GM19463 (cell line): Measurements from ENCODE around the gene CFTR.
"Not testable (repeated sequence)": the region's sequence is repeated elsewhere in the genome, so short reads cannot be mapped to it uniquely, and the experiment has no call there.

Source experiments
- ATAC-seq: cut with Tn5 transposase; IDR thresholded peaks from one replicate; pipeline ENCODE4 v1.9.1; 2021; ENCODE audit warnings: mild to moderate bottlenecking, moderate library complexity; ENCODE audit not compliant: unreplicated experiment

The CFTR gene

DNA sequence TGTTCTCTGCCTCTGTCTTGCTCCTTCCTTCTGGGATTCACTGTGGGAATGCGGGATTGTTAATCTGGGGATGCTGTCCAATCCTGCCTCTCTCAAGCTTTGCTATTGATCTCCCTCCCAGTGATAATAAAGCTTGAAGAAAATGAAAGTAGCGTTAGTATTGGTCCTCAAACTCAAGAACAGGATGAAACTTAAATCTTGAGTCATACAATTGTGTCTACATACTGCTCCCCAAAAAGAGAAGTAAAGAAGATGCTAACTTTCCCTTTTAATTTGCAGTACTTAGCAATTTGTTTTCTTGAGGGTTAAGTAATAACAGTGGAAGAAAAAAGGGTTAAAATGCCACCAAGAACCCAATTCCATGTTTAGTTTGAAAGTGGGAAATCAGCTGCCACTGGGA lies 13.6 kb downstream of the CFTR start:
- ATAC-seq: no peak

DNA sequence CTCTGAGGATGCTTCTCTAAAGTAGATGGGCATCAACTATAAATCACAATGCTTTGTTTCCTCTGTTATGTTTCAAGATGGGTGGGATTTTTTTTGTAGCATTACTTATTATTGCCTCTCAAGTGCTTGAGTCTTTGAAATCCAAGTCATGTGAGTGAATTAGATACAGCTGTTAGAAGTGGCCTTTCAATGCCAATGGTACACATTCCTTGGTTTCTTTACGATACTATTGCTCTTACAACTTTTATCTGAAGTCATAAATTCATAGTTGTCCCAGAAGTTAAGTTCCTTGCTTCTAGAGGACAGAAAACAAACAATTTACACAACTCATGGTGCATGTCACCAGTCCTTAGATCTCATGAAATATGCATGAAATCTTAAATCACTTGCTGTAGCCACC lies 15.5 kb downstream of the CFTR start:
- no peak for ATAC-seq

DNA sequence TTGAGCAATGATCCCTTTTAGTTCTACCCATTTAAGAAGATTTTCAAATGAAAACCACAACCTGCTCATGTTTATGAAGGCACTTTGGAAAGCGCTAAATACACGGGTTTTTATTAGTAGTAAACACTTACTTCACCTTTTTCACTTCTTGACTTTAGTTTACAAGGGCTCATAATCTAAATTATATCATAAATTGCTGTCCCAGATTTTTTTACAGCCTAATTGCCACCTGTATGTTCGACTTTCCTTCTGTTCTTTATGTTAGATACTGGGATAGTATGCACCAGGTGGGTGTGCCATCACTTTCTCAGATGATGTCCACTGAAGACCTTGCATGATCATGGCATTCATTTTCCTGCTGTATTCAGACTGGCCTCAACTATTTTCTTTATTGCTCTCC lies 22.5 kb downstream of the CFTR start:
- ATAC-seq: no peak

DNA sequence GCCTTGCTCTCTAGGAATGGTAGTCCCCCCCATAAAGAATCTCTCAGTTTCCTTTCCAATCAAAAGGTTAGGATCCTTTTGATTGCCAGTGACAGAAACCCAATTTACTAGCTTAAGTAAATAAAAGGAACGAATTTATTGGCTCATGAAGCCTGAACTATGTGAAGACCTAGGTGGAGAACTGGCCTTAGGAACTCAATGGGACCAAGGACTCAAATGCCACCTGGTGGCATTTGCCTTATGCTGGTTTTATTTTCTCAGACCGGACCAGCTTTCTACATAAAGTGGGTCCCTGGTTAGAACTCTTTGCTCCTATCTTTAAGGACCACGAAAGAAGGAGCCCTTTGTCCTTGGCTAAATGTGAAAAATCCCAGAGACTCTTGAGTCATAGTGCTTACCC lies 25.4 kb downstream of the CFTR start:
- ATAC-seq: no peak

DNA sequence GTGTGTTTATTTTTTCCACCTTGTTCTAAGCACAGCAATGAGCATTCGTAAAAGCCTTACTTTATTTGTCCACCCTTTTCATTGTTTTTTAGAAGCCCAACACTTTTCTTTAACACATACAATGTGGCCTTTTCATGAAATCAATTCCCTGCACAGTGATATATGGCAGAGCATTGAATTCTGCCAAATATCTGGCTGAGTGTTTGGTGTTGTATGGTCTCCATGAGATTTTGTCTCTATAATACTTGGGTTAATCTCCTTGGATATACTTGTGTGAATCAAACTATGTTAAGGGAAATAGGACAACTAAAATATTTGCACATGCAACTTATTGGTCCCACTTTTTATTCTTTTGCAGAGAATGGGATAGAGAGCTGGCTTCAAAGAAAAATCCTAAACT lies 28.9 kb downstream of the CFTR start:
- ATAC-seq: no peak

DNA sequence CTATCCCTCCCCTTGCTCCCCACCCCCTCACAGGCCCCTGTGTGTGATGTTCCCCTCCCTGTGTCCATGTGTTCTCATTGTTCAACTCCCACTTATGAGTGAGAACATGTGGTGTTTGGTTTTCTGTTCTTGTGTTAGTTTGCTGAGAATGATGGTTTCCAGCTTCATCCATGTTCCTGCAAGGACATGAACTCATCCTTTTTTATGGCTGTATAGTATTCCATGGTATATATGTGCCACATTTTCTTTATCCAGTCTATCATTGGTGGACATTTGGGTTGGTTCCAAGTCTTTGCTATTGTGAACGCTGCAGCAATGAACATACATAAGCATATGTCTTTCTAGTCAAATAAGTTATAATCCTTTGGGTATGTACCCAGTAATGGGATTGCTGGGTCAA lies 37.4 kb downstream of the CFTR start:
- ATAC-seq: not testable (repeated sequence)

DNA sequence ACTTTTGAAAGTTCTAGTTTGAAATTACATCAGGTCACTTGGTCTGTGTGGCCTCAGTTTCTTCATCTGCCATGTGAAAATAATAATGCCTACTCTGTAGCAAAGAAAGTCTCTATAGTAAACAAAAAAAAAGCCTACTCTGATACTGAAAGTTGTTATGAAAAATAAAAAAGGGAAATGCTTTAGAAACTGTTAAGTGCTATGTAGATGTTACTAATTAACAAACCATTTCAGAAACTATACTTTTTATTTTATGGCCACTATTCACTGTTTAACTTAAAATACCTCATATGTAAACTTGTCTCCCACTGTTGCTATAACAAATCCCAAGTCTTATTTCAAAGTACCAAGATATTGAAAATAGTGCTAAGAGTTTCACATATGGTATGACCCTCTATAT lies 50.6 kb downstream of the CFTR start:
- ATAC-seq: no peak

DNA sequence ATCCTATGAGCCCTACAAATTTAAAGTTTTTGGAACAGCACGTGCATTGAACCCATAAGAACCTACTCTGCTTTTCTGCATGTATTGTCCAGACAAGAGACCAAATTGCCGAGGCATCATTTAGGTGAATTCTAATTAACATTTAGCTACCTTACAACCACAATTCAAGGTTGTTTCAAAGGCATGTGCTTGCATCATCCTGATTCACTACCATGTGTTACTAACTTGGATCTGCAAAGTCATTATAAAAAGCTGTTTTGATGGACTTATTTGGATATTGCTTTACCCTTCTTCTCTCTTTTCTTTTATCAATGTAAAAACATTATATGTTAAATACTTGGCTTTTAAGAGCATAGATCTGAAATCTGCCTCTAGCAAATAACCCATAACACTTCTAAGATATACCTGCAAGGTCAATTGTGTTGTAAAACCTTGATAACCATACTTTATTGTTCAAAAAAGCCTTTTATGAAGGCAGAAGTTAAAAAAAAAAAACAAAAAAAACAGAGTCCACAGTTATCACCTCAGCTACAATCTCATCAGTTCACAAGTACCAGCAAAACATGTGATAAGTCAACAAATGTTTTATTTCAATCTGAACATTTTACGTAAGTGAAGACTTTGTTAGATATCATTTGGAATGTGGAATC lies 51.9 kb downstream of the CFTR start:
- ATAC-seq: no peak

DNA sequence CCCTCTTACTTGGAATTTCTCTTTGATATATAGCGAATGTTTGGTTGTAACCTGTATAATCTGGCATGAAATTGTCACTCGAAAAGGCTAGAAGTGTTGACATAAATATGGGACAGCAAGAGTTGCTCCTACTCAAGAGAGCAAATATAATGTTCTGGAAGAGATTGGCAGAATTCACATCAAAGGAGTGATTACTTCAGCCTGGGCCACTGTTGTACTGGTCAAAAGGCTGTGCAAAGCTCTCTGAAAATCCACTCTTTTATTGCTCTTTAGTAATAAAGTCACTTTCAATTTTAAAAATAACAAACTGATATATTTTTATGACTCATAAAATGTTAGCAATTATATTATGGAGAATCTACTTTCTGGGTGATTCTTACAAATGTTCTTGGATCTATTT lies 58.2 kb downstream of the CFTR start:
- no peak for ATAC-seq

DNA sequence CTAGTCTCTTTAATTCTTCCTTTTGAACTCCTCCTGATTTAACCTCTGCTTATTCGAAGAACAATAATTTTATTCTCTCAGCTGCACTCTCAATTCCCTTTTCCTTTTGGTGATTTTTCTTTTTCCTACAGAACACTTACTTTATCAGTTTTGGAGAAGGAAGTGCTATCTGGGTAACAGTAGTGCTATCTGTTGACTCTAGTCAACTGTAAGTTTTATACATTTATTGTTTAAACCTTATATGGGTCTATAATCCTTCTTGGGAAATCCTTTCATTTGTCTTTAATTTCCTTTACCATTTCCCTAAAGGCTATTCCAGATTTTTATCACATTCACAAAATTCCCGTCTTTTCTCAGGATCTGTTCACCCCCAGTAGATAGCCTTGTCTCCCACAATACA lies 64.2 kb downstream of the CFTR start:
- ATAC-seq: no peak

DNA sequence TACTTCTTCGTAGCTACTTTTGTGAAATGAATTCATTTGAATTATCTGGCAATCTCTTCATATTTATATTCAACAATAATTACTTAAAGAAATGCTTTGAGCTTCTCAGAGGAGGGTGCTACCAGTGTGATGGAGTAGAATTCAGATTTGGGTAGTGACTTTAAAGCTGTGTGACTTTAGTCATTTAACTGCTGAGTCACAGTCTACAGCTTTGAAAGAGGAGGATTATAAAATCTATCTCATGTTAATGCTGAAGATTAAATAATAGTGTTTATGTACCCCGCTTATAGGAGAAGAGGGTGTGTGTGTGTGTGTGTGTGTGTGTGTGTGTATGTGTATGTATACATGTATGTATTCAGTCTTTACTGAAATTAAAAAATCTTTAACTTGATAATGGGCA lies 68.2 kb downstream of the CFTR start:
- no peak for ATAC-seq

DNA sequence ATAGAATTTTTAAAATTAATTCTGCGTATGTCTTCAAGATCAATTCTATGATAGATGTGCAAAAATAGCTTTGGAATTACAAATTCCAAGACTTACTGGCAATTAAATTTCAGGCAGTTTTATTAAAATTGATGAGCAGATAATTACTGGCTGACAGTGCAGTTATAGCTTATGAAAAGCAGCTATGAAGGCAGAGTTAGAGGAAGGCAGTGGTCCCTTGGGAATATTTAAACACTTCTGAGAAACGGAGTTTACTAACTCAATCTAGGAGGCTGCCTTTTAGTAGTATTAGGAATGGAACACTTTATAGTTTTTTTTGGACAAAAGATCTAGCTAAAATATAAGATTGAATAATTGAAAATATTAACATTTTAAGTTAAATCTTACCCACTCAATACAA lies 70.8 kb downstream of the CFTR start:
- ATAC-seq: no peak

DNA sequence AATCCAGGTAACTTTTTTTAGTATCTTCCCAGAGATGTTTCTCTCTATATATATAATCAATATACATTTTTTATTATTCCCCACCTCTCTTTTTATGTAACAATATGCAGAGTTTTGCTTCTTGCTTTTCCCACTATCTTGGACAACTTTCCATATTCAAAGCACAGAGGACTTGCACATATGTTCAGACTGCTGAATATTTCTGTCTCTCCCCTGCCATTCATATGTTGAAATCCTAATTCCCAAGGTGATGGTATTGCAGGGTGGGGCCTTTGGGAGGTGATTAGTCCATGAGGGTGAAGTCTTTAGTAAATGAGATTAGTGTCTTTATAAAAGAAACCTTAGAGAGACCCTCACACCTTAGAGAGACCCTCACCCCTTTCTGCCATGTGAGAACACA lies 72.8 kb downstream of the CFTR start:
- ATAC-seq: no peak

DNA sequence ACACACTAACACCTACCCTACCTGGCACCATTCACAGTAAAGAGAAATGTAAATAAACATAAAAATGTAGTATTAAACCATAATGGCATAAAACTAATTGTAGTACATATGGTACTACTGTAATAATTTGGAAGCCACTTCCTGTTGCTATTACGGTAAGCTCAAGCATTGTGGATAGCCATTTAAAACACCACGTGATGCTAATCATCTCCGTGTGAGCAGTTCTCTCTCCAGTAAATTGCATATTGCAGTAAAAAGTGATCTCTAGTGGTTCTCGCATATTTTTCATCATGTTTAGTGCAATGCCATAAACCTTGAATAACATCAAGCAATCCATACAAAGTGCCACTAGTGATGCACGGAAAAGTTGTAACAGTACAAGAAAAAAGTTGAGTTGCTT lies 75.4 kb downstream of the CFTR start:
- ATAC-seq: no peak

DNA sequence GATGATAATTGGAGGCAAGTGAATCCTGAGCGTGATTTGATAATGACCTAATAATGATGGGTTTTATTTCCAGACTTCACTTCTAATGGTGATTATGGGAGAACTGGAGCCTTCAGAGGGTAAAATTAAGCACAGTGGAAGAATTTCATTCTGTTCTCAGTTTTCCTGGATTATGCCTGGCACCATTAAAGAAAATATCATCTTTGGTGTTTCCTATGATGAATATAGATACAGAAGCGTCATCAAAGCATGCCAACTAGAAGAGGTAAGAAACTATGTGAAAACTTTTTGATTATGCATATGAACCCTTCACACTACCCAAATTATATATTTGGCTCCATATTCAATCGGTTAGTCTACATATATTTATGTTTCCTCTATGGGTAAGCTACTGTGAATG lies 79.6 kb downstream of the CFTR start:
- no peak for ATAC-seq

DNA sequence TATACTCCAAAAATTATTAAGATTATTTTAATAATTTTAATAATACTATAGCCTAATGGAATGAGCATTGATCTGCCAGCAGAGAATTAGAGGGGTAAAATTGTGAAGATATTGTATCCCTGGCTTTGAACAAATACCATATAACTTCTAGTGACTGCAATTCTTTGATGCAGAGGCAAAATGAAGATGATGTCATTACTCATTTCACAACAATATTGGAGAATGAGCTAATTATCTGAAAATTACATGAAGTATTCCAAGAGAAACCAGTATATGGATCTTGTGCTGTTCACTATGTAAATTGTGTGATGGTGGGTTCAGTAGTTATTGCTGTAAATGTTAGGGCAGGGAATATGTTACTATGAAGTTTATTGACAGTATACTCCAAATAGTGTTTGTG lies 80.2 kb downstream of the CFTR start:
- ATAC-seq: no peak

DNA sequence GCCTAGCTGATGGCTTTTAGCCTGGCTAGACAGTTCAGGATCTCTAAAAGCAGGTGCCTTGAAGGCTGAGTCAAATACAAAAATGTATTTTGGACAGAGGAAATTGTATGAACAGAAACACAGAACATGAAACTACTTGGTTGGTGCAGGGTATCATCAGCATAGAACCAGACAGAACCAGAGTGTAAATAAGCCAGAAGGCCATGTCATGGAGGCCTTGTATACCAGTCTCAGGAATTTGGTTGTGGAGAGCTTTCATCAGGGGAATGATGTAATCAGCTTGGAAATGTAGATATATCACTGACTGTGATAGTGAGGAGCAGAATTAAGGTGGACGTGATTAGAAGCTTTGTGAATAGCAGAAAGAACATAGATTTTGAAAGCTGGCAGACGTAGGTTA lies 82.9 kb downstream of the CFTR start:
- no peak for ATAC-seq

DNA sequence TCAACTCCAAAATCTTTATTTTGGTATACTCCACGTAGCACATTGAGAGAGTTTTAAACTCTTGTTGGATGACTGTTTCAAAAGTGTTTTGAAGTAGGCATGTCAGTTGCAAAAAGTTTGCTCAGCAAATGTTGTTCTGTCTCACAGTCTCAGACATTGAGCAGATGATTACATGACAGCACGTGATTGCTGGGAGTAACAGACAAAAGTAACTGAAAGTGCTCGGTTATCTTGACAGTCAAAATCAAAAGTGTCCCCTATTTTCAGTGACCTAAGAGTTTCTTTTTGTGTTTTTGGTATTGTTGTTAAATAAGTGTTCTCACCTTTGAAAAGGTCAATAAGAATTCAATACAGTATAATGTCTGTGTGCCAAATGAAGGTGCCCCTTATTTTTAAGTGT lies 84.3 kb downstream of the CFTR start:
- no peak for ATAC-seq

DNA sequence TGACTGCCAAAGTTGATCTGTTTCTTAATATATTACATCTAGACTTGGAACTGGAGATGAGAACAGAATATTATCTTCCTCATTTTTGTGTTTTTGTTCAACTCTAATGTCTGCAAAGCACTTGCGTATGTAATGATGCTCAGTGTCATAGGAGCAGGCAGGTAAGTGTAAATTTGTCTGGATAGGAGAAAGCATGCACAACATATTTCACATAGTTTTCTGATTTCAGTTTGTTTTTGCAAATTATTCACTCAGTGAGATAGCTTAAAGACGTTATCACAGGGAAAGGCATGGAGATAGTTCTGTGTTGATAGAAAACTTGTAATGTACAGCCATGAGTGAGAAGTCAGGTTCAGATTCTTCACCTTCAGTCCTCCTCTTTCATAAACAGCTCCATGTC lies 84.8 kb downstream of the CFTR start:
- no peak for ATAC-seq

DNA sequence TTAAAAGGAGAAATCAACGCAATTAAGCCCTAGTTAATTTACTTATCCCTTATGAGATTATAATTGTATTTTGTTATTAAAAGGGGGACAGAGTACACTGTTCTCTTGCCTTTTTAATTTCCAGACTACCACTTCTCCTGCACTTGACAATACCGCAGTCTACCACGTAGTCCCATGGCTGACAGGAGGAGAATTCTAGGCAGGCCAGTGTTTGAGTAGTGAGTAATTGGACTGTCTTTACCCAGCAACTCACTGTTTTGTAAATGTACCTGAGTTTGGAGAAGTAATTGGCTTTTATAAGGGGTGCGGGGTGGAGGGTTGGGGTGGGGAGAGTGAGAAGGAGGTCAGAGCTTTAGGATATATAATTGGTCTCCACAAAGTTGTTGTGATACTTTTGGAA lies 85.4 kb downstream of the CFTR start:
- ATAC-seq: no peak

DNA sequence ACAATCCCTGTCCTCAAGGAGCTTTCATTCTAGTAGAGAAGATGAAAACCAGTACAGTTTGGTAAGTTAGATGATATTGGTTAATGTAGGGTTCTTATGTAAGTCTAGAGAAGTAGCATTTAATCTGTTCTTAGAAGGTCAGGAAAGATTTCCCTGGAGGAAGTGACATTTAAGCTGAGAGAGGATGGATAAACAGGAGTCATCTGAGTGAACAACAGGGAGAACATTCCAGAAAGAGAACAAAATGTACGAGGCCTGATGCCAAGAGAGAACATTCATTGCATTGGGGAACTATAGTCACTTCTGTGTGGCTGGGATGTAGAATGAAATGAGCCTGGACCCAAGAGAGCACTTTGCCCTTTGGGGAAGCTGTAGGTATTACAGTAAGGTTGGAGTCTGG lies 88.0 kb downstream of the CFTR start:
- ATAC-seq: no peak

DNA sequence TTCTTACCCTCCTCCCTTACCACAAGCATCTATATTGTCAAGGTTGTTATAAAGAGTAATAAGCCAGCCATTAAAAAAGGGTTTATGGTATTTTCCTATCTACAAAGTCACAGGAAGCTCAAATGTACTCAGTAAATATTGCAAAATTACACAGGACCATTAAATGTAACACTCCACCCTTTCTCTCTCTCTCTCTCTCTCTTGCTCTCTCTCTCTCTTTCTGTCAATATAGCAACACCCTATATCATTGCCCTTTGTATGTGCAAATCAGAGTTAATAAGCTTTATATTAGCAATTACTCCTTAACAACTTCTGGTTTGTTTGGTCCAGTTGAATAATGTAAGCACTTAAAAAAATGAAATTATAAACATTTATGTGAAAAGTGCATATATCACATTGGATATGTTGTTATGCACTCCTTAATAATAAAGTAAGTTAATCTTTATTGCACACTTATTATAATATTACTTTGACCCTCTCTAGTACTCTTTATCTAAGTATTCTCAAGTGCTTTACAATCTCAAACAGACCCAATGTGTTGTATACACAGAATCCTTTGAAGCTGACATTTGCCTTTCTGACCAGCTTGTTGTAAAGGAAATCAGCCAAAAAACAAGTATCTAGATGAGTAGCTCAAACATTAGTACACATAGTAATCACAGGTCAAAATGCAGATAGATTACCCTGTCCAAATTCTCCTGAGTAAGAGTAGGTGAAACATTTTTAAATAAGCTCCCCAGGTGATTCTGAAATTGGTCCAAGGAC lies 93.2 kb downstream of the CFTR start:
- ATAC-seq: no peak

DNA sequence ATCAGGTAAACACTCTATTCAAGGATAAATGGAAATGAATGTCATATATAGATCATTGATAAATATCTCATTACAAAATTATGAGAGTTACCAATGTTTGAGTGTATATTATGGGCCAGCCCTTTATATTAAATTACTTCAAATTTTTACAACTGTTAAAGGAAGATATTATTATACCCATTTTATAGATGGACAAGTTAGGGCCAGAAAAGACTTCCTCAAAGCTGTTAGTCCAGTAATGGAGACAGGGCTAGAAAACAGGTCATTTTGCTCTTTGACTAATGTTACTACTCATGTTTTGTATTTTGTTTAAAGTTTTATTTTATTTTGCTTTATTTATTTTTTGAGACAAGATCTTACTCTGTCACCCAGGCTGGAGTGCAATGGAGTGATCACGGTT lies 101.6 kb downstream of the CFTR start:
- no peak for ATAC-seq
